Activated CD8-positive, alpha-beta T cell treated with anti-CD3 and anti-CD28 coated beads for 36 hours (primary cell): ENCODE measurements around the gene C6orf132. TPM values are rescaled to one million over a fixed set of nuclear protein-coding genes. Genes with fewer than 3 reads are reported as not detected.

Experiments used
- ATAC-seq: fragments of 200-7000 bp; cut with Tn5 transposase; one replicate; pipeline ENCODE4 v1.10.0; 2021; ENCODE audit warnings: mild to moderate bottlenecking, moderate library complexity
- CTCF ChIA-PET: fragments of 350-600 bp; sonication (Branson Sonifier 250); formaldehyde crosslinking; loops from one replicate; lab custom pipeline; 2021; ENCODE audit warnings: antibody characterized with exemption; lab: Charles Lee
- POLR2A ChIA-PET: fragments of 350-600 bp; sonication (Branson Sonifier 250); formaldehyde crosslinking; loops from one replicate; lab custom pipeline; 2021; ENCODE audit warnings: antibody characterized with exemption; lab: Charles Lee
- DNase-seq: peaks from one replicate; pipeline ENCODE4 v3.0.0-alpha.2; 2020
- H3K27ac Mint-ChIP-seq: one replicate; pipeline ENCODE4 v1.8.0; 2021; ENCODE audit warnings: mild to moderate bottlenecking, mixed read lengths
- H3K27me3 Mint-ChIP-seq: one replicate; pipeline ENCODE4 v1.8.0; 2021; ENCODE audit warnings: mixed read lengths
- H3K36me3 Mint-ChIP-seq: one replicate; pipeline ENCODE4 v1.8.0; 2021; ENCODE audit warnings: low read depth, mixed read lengths
- H3K4me1 Mint-ChIP-seq: one replicate; pipeline ENCODE4 v1.8.0; 2021; ENCODE audit warnings: low read depth, mixed read lengths
- H3K4me3 Mint-ChIP-seq: one replicate; pipeline ENCODE4 v1.8.0; 2021; ENCODE audit warnings: mild to moderate bottlenecking, moderate library complexity, mixed read lengths
- H3K9me3 Mint-ChIP-seq: one replicate; pipeline ENCODE4 v1.8.0; 2021; ENCODE audit warnings: mixed read lengths
- intact Hi-C: fragments of 100-400 bp; cut with micrococcal nuclease; formaldehyde crosslinking; loops from one replicate; pipeline ENCODE4 v1.10.0; 2022
- total RNA-seq, 2 experiments: library from RNA; stranded (reverse); gene quantifications; one replicate each; pipeline ENCODE4 v1.2.3, GENCODE V29; 2021
- TF ChIP-seq, protein P1 (sequence below): fragments of 200-600 bp; IDR thresholded peaks from one replicate; pipeline ENCODE4 v1.8.0; 2022; ENCODE audit warnings: antibody characterized with exemption, mild to moderate bottlenecking

The C6orf132 gene
- total RNA-seq, 2 experiments from 2014 or later, result 0.13 to 0.18 TPM

- H3K27ac Mint-ChIP-seq, result no peak overlapping the region
- ATAC-seq (no peak), DNase-seq (no peak)
- POLR2A ChIA-PET, result no interaction called here
- no peaks in the 10 kb centered on the region for H3K36me3 Mint-ChIP-seq
- no peaks in the 10 kb centered on the region for H3K9me3 Mint-ChIP-seq
- no peaks in the 10 kb centered on the region for H3K27me3 Mint-ChIP-seq
- intact Hi-C loops, result no loop called here
- H3K4me3 Mint-ChIP-seq, result no peak overlapping the region
- CTCF ChIA-PET, result interaction anchor here (1.0 kb wide), 1 partner anchor 21 kb away, joined by 3 read pairs; no protein-coding TSS in a partner anchor
- H3K4me1 Mint-ChIP-seq, result no peaks in the 10 kb centered on the region
- TF ChIP-seq, protein P1, sequence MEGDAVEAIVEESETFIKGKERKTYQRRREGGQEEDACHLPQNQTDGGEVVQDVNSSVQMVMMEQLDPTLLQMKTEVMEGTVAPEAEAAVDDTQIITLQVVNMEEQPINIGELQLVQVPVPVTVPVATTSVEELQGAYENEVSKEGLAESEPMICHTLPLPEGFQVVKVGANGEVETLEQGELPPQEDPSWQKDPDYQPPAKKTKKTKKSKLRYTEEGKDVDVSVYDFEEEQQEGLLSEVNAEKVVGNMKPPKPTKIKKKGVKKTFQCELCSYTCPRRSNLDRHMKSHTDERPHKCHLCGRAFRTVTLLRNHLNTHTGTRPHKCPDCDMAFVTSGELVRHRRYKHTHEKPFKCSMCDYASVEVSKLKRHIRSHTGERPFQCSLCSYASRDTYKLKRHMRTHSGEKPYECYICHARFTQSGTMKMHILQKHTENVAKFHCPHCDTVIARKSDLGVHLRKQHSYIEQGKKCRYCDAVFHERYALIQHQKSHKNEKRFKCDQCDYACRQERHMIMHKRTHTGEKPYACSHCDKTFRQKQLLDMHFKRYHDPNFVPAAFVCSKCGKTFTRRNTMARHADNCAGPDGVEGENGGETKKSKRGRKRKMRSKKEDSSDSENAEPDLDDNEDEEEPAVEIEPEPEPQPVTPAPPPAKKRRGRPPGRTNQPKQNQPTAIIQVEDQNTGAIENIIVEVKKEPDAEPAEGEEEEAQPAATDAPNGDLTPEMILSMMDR, result no peak
These were observed 17.2 kb downstream of the C6orf132 start for GRCh38 chr6:42125231-42125630.

GRCh38 chr6:42124223-42124836, 18.1 kb downstream of the C6orf132 start:
- no peaks in the 10 kb centered on the region for H3K27me3 Mint-ChIP-seq
- H3K4me1 Mint-ChIP-seq, result no peaks in the 10 kb centered on the region
- intact Hi-C loops, result no loop called here
- ChIA-PET POLR2A (interaction anchor here (0.6 kb wide), 1 partner anchor 334 kb away, joined by 4 read pairs; no protein-coding TSS in a partner anchor), CTCF (interaction anchor here (0.5 to 1.0 kb wide), 4 partner anchors 20 to 296 kb away, joined by 3 read pairs; no protein-coding TSS in a partner anchor)
- no peaks in the 10 kb centered on the region for H3K36me3 Mint-ChIP-seq
- H3K9me3 Mint-ChIP-seq, result no peaks in the 10 kb centered on the region
- TF ChIP-seq, protein P1, result no peak
- no peak overlapping the region for H3K4me3 Mint-ChIP-seq
- H3K27ac Mint-ChIP-seq, result no peak overlapping the region
- ATAC-seq (no peak), DNase-seq (no peak)

- POLR2A ChIA-PET, result no interaction called here
- TF ChIP-seq, protein P1, result no peak
- Mint-ChIP-seq H3K36me3 (no peaks in the 10 kb centered on the region), H3K4me1 (no peaks in the 10 kb centered on the region), H3K4me3 (no peak overlapping the region), H3K9me3 (no peaks in the 10 kb centered on the region), H3K27me3 (no peaks in the 10 kb centered on the region), H3K27ac (no peak overlapping the region)
- ATAC-seq (no peak), DNase-seq (no peak)
- CTCF ChIA-PET, result interaction anchor here (1.0 kb wide), 2 partner anchors 19 to 20 kb away, joined by 3 read pairs; no protein-coding TSS in a partner anchor
- intact Hi-C loops, result no loop called here
These were observed 18.9 kb downstream of the C6orf132 start for GRCh38 chr6:42123379-42124103.

DNA sequence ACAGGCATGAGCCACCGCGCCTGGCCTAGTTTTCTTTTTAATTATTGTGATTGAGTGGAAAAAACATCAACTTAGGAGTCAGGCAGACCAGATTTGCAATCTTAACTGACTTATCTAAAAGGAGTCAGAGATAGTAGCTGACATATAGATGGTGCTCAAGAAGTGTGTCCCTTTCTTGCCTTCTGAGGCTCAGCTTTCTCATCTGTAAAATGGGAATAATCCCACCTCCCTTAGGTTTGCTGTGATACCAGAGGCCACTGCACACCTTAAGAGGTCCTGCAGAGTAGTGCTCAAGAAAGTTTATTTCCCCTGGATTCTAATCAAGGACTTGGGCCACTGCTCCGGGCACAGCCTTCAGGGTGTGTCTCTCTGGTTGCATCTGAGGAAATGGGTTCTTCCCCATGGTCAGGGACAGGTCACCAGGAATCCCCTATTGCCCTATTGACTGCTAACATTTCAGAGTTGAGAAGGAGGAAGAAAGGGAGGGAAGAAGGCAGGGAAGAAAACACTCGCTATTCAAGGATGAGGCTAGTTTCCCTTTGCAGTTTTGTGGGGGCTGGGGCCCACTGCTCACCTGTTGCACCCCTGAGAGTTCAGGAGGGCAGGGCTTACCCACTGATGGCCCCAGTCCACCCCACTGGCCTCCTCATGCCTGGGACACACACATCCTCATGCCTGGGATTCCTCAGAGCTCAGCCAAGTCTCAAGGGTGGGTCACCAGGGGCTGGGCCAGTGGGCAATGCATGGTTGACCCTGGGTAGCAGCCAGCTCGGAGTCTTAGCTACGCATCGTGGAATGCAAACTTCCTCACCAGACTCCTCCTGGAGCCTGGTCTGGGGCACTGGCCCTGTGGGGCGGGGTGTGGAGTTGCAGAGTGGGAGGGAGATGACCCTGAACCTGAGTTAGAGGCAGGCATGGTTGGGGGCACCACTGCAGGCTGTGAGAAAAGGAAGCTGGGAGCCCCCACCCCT, 21.2 kb downstream of the C6orf132 start:
- CTCF ChIA-PET, result interaction anchor here (1.1 to 1.5 kb wide), 3 partner anchors 17 to 426 kb away, joined by 3 to 11 read pairs (median 3); no protein-coding TSS in a partner anchor
- no peaks in the 10 kb centered on the region for H3K36me3 Mint-ChIP-seq

More for the DNA sequence above, 21.2 kb downstream of the C6orf132 start:
- no peaks in the 10 kb centered on the region for H3K4me1 Mint-ChIP-seq
- POLR2A ChIA-PET, result interaction anchor here (0.8 kb wide), 1 partner anchor 18 kb away, joined by 5 read pairs; no protein-coding TSS in a partner anchor
- no peak overlapping the region for H3K4me3 Mint-ChIP-seq
- H3K27me3 Mint-ChIP-seq, result peaks cover 5% of the 10 kb centered on the region
- no peak overlapping the region for H3K27ac Mint-ChIP-seq
- no peak for DNase-seq
- ATAC-seq, result no peak
- no peaks in the 10 kb centered on the region for H3K9me3 Mint-ChIP-seq
- intact Hi-C loops, result no loop called here
- TF ChIP-seq, protein P1, result no peak
